ENCODE results near the gene ZNF76.

Gene ZNF76

DNA sequence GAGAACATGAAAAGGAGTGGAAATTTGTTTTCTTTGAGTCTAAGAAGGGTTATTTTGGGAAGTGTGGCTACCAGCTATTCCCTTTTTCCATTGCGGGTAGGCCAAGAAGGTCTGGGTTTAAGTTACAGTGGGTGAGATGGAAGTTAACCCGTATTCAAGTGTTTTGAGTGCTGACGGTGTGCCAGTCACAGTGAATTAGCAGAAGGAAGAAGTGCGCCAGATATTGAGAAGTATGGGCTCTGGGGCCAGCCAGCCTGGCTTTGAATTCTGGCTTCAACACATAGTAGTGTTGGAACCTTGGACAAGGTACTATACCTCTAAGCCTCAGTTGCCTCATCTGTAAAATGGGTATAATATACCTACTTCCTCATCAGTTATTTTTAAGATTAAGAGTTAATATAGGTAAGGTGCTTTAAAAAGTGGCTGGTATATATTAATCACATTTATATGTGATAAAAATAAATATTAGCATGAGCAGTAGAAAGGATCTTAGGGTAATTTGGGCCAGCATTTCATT is 16.3 kb downstream of the ZNF76 start:
- H3K4me3 ChIP-seq (replicated peaks; ENCODE audit: low read depth, low read length) = no peak overlapping the region
- TF ChIP-seq, protein P1, sequence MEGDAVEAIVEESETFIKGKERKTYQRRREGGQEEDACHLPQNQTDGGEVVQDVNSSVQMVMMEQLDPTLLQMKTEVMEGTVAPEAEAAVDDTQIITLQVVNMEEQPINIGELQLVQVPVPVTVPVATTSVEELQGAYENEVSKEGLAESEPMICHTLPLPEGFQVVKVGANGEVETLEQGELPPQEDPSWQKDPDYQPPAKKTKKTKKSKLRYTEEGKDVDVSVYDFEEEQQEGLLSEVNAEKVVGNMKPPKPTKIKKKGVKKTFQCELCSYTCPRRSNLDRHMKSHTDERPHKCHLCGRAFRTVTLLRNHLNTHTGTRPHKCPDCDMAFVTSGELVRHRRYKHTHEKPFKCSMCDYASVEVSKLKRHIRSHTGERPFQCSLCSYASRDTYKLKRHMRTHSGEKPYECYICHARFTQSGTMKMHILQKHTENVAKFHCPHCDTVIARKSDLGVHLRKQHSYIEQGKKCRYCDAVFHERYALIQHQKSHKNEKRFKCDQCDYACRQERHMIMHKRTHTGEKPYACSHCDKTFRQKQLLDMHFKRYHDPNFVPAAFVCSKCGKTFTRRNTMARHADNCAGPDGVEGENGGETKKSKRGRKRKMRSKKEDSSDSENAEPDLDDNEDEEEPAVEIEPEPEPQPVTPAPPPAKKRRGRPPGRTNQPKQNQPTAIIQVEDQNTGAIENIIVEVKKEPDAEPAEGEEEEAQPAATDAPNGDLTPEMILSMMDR (IDR thresholded peaks at IDR 0.05; ENCODE audit: low read length, missing control alignments) = no peak
- DNase-seq (ENCODE audit: low read depth) = no peak

DNA sequence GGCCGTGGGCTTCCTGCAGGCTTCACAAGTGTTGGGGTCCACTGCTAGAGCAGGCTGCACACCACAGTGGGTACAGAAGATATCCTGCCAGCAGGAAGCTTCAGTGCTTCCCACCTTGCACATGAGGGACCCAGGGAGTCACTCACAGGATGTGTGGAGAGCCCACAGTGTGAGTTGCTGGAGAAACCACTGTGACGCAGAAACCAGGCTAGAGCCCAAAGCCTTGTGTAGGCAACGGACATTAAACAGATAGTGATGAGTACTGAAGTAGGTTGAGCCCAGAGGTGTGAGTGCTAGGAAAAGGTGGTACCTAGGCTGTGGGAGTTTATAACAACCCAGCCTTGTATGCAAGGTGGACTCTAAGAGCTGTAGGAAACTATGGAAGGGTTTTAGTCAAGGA is 19.2 kb downstream of the ZNF76 start:
- no peak overlapping the region for H3K4me3 ChIP-seq (replicated peaks; ENCODE audit: low read depth, low read length)
- TF ChIP-seq, protein P1 (IDR thresholded peaks at IDR 0.05; ENCODE audit: low read length, missing control alignments) = no peak
- DNase-seq (ENCODE audit: low read depth) = no peak

DNA sequence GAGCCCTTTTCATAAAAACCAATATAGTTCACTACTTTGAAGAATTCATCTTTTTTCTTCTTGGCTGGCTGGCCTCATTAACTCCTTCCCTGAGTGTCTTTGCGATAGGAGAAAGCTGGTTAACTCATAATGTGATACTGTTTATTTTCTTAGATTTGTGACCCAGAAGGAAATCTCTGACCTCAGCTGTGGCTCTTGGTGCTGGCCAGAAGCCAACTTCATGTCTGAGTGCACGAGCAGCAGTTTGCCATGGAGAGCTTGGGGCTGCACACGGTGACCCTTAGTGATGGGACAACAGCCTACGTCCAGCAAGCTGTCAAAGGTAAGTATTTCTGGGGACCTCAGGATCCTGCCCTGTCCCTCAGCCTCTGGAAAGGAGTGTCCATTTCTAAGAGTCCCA is 21.4 kb downstream of the ZNF76 start:
- TF ChIP-seq, protein P1 (IDR thresholded peaks at IDR 0.05; ENCODE audit: low read length, missing control alignments) = no peak
- H3K4me3 ChIP-seq (replicated peaks; ENCODE audit: low read depth, low read length) = no peak overlapping the region
- DNase-seq (ENCODE audit: low read depth) = no peak

DNA sequence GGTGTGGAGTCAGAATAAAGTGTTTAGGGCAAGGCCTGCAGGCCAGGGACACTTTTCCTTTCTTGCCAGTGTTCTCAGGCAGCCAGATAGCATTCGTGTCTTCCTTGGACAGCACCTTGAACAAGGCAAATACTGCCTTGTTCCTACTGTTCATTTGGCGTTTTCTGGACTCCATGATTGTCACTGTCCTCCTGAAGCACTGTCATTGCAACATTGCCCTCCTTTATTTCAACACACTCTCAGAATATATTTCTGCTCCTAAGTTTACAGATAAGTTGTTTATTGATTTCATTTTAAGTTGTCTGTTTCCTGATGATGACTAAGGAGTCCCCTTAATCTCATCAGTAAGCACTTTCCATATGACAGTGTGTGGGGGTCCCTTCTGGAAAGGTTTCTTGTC is 22.9 kb downstream of the ZNF76 start:
- DNase-seq (ENCODE audit: low read depth) = no peak
- H3K4me3 ChIP-seq (replicated peaks; ENCODE audit: low read depth, low read length) = no peak overlapping the region
- TF ChIP-seq, protein P1 (IDR thresholded peaks at IDR 0.05; ENCODE audit: low read length, missing control alignments) = no peak

DNA sequence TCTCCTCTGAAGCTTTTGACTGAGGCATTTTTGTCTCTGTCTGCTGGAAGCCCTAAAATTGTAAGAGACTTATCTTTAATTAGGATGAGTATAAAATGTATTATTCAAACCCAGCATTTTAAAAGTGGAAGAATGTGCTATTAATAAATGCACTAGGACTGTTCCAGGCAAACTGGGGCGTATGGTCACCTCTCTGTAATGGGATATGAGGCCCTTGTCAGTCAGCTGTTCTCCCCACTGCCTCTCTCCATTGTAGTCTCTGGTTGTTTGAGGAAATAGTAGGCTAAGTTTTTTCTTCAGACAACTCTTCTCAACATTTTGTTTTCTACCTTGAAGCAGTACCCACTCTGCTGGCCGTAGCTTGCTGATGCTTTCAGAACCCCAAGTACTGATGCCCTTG is 23.8 kb downstream of the ZNF76 start:
- DNase-seq (ENCODE audit: low read depth) = no peak
- TF ChIP-seq, protein P1 (IDR thresholded peaks at IDR 0.05; ENCODE audit: low read length, missing control alignments) = no peak
- no peak overlapping the region for H3K4me3 ChIP-seq (replicated peaks; ENCODE audit: low read depth, low read length)

DNA sequence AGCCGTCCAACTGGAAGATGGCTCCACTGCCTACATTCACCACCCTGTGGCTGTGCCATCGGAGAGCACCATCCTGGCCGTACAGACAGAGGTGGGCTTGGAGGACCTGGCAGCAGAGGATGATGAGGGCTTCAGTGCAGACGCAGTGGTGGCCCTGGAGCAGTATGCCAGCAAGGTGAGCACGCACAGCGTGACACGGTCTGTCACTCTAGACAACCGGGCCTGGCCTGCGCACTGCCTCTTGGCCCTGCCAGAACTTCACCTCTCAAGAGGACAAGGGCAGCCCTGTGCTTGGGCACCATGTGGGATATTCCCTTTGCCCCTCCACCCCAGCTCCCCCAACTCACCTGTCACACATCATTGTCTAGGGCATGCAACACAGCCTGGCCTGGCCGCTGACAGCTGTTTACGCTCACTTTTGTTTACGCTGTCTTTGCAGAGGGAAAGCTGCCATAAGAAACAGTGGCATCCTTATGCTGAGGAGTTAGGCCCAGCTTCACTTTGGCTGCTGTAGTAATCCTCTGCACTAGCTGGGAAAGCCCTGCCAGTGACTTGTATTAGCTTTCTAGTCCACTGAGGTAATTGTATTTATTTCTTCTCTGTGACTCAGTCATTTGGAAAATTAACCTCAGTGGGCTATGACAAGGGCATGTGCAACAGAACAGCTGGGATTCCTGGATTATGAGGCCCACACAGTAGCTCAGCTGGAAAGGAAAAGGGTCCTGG is 28.3 kb downstream of the ZNF76 start:
- H3K4me3 ChIP-seq (replicated peaks; ENCODE audit: low read depth, low read length) = no peak overlapping the region
- no peak for DNase-seq (ENCODE audit: low read depth)
- TF ChIP-seq, protein P1 (IDR thresholded peaks at IDR 0.05; ENCODE audit: low read length, missing control alignments) = no peak

DNA sequence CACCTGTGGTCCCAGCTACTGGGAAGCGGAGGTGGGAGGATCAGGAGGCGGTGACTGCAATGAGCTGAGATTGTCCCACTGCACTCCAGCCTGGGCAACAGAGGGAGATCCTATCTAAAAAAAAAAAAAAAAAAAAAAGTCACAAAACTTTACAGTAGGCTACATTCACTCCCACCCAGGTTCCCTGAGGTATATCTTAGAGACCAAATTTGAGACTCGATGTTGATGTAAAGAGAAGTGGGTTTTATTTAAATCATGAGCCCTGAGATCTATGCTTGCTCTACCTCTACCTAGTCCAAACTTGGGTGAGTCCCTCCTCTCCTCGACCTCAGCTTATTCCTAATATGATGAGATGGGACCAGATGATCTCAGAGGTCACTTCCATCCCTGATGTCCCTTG is 29.3 kb downstream of the ZNF76 start:
- DNase-seq (ENCODE audit: low read depth) = no peak
- TF ChIP-seq, protein P1 (IDR thresholded peaks at IDR 0.05; ENCODE audit: low read length, missing control alignments) = no peak
- no peak overlapping the region for H3K4me3 ChIP-seq (replicated peaks; ENCODE audit: low read depth, low read length)
